ENCODE data around the gene WFIKKN1.

Gene WFIKKN1

DNA sequence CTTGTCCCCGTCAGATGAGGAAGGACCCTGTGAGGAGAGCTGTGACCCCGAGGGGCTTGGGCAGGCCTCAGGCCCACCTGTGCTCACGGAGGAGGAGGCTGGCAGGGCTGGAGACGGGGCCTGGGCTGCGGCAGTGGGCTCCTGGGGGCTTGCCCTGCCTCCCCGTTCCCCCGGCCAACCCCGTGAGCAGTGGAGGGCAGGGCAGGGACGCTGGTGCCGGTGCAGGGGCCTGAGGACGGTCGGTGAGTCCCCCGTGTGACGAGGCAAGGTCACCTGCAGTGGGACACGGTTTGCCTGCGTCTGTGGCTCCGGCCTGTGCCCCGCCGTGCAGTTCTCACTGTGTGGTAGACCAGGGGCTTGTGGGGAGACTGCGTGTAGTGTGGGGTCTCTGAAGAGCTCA lies 28.8 kb downstream of the WFIKKN1 start:
- no peak for FAIRE-seq

DNA sequence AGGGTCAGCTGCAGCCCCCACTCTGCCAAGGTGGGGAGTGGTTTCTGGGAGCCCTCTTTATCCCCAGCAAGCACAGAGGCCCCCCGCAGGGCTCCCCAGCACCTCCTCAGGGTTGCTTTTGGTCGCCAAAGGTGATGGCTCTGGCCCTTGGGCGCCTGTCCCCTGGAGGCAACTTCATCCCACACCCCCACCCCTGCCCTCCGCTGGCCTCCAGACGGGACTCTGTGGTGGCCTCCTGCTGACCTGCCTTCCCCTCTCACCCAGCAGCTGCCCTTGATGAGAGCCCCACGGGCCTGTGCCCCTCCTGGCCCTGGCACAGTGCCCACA lies 29.3 kb downstream of the WFIKKN1 start:
- FAIRE-seq: no peak

DNA sequence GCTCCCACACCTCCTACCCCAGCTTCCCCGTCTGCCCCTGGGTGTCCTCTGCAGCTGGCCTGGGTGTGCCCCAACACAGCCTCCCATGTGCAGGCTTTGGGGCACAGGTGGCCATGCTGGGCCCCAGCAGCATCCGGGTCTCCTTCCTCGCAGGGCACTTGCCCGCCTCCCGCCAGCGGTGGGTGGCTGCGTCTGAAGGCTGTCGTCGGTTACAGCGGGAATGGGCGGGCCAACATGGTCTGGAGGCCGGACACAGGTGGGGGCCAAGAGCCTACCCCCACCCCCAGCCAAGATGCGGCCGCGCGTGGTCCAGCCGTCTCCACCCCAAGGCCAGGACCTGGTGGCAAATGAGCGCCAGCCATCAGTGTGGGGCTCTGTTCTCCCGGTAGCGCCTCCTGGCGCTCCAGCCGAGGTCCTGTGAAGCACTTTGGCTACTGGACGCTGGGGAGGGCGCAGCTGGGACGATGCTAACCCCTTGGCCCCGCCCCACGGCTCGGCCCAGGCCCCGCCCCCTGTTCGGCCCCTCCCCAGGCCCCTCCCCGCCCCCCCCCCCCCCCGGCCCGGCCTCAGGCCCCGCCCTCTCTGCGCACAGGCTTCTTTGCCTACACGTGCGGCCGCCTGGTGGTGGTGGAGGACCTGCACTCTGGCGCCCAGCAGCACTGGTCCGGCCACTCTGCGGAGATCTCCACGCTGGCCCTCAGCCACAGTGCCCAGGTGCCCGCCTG lies 29.8 kb downstream of the WFIKKN1 start:
- FAIRE-seq: no peak

DNA sequence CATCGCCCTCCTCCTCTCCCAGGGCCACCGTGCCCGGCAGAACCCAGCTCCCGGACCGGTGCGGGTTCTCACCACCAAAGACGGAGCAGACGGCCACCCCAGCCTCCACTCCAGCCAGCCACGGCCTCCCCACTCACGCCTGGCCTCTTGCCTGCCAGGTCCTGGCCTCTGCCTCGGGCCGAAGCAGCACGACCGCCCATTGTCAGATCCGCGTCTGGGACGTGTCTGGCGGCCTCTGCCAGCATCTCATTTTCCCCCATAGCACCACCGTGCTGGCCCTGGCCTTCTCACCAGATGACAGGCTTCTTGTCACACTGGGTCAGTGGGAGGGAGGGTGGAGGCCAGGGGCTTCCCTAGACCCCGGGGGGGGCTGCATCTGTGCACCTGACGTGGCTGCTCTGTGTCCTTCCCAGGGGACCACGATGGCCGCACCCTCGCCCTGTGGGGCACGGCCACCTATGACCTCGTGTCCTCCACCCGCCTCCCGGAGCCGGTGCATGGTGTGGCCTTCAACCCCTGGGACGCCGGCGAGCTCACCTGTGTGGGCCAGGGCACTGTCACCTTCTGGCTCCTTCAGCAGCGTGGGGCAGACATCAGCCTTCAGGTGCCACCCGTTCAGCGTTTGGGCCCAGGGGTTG lies 30.5 kb downstream of the WFIKKN1 start:
- FAIRE-seq: no peak

DNA sequence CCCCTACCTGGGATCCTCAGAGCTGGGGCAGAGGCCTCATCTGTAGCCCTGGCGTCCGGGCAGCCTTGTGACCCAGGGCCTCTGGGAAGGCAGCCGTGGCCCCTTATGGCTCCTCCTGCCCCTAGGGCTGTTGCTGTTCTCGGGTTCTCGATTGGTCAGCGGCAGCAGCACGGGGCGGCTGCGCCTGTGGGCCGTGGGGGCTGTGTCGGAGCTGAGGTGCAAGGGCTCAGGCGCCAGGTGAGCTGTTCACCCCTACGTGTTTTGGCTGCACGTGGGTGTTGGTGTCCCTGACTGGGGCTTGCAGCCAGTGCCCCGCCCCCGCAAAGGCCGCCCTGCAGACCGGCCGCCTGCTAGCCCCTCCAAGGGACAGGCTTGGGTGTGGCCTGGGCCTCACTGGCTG lies 31.3 kb downstream of the WFIKKN1 start:
- no peak for FAIRE-seq

DNA sequence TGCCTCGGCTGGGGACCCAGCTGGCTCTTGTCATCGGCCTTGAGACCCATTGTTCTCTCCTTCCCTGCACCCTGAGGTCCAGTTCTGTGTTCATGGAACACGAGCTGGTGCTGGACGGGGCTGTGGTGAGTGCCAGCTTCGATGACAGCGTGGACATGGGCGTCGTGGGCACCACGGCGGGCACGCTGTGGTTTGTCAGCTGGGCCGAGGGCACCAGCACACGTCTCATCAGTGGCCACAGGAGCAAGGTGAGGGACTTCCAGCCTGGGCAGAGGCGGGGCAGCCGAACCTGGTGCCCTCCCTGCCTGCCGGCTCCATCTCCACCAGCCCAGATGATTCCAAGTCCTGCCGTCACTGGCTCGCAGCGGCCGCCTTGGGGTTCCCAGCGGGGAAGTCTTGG lies 31.8 kb downstream of the WFIKKN1 start:
- no peak for FAIRE-seq

DNA sequence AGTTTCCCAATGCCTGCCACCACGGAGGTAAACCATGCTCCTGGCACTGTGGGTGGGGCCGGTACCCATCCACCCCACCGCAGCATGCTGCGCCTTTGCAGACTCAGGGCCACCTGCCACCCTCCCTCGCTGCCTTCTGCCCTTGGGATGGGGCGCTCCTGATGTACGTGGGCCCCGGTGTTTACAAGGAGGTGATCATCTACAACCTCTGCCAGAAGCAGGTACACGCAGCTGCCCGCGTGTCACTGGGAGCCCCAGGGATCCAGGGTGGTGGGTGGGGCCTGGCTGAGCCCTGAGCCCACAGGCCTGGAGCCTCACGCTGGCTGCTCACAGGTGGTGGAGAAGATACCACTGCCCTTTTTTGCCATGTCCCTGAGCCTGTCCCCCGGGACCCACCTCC lies 35.8 kb downstream of the WFIKKN1 start:
- FAIRE-seq: no peak

DNA sequence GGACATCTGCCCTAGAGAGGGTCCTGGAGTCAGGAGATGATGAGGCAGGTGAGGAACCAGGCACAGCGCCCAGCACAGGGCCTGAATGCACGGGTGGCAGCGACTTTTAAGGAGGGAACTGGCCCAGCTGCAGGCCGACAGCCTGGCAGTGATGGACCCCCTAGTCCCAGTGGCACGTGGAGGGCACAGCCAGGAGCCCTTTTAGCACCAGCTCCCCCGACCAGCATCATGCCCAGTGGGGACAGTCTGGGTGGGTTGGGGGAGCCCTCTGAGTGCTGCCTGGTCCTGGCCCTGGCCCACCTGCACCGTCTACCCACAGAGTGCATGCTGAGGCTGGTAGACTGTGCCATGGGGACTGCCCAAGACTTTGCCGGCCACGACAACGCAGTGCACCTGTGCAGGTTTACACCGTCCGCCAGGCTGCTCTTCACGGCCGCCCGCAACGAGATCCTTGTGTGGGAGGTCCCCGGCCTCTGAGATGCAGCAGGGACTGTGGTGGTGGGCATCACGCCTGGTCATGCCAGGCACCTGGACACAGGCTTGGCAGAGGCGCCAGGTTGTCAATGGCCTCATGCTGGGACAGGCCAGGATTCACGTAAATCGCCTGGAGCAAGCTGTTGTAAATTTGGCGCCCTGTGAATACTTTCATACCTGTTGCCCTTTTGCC lies 36.5 kb downstream of the WFIKKN1 start:
- FAIRE-seq: no peak

DNA sequence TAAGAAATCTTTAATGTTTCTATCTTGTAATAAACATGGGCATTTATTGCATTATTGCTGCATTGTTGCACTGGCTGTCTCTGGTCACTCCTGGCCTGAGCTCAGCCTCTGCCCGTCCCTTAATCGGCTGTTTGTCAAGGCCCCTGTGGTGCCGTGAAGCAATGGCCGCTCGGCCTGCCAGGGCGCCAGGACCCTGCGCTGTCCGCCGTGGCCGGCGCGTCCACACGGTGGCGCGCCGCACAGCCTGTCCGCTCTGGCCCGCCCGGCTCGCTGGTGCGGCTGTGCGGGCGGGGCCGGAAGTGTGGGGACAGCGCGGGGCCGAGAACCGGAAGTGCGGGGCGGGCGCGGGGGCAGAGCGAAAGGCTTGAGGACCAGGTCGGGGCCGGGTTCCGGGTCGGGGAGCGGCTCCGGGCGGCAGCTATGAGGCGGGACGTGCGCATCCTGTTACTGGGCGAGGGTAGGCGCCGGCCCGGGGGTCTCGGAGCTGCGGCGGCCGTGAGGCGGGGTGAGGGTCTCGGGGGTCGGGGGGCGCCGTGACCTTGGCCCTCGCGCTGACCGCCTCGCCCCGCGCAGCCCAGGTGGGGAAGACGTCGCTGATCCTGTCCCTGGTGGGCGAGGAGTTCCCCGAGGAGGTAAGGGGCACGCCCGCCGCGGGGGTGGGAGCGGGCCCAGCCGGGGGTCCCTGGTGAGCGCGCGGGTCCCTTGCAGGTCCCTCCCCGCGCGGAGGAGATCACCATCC lies 37.2 kb downstream of the WFIKKN1 start, which contains the start of gene RHOT2:
RHOT2 (plus strand) TSS at position 353 of the 739 bp plus-strand sequence; CDS start at position 421, 68 bp downstream.
- FAIRE-seq: no peak

DNA sequence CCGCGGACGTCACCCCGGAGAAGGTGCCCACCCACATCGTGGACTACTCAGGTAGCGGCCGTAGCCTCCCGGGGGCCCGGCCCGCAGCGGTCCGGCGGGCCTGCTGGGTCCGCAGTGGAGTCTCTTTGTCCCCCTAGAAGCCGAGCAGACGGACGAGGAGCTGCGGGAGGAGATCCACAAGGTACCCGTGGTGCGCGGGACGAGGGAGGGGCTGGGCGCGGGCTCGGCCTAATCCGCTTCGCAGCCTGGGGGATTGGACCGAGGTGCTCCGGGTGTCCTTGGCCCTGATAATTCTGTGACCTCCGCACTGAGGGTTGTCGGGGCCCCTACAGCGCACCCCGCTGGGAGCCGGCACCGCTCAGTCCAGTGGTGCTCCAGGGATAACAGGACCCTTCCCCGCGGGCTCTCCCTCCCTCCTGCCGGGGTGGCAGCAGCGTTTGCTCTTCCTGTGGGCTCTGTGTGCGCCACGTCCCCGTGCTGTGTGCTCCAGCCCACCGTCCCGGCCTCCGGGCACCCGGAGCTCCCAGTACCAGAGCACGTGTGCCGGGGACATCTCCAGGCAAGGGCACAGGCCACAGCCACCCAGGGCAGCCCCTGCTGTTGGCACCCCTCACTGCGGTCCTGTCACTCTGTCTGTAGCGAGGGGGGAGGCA lies 37.9 kb downstream of the WFIKKN1 start:
- no peak for FAIRE-seq

DNA sequence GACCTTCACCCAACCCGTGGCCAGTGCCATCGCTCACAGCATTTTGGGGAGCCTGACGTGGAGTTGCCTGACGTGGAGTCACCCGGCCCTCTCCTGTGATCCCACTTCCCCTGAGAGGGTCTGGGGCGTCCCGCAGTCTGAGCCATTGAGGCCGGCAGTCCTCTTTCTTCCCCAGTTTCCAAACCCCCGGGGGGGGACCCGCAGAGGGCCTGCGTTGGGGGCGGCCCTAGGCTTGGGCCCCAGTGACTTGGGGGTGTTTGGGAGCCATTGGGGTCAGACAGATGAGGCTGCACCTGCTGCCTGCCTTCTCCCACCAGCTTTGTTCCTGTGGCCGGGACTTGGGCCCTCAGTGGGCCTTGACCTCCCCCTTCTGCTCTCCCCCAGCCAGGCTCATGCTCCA lies 38.9 kb downstream of the WFIKKN1 start:
- FAIRE-seq: no peak

DNA sequence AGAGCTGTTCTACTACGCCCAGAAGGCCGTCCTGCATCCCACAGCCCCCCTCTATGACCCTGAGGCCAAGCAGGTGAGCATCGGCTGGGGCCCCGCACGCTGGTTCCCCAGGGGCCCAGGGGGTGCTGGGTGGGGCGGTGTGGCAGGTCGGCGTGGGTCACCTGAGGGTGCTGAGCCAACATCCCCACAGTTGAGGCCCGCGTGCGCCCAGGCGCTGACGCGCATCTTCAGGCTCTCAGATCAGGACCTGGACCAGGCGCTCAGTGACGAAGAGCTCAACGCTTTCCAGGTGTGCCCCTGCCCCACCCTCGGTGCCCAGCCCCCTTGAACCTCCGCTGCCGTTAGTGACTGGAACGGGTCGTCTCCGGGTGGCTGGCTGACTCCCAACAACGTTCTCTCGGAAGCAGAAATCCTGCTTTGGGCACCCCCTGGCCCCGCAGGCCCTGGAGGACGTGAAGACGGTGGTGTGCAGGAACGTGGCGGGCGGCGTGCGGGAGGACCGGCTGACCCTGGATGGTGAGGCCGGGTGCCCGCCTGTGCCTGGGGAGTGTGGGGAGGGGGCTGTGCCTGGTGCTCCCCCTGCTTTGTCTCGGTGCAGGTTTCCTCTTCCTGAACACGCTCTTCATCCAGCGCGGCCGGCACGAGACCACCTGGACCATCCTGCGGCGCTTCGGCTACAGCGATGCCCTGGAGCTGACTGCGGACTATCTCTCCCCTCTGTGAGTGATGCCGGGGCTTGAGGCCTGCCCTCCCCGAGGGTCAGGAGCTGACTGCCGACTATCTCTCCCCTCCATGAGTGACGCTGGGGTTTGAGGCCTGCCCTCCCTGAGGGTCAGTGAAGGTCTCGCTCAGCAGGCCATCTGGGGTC lies 39.9 kb downstream of the WFIKKN1 start:
- no peak for FAIRE-seq

DNA sequence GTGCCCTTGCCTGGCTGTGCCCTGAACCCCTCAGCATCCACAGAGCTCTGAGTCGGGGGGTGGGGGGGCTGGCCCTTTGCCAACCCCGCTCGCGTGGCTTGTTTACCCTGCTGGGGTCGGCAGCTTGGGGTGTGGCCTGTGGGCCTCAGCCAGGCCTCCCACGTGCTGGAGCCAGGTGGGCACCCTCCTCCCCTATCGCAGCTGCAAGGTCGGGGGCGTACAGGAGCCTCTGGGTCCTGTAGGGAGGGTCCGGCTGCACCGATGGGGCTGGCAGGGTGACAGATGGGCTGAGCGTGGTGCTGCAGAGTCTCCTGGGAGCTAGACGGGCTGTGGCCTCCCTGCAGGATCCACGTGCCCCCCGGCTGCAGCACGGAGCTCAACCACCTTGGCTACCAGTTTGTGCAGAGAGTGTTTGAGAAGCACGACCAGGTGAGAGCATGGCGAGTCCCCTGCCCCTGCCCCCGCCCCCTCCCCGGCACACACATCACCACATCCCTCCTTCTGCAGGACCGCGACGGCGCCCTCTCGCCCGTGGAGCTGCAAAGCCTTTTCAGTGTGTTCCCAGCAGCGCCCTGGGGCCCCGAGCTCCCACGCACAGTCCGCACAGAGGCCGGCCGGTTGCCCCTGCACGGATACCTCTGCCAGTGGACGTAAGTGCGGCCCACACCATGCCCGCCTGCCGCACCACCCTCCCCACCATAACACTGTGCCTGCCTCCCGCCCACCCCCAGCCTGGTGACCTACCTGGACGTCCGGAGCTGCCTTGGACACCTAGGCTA lies 40.8 kb downstream of the WFIKKN1 start:
- FAIRE-seq: no peak

DNA sequence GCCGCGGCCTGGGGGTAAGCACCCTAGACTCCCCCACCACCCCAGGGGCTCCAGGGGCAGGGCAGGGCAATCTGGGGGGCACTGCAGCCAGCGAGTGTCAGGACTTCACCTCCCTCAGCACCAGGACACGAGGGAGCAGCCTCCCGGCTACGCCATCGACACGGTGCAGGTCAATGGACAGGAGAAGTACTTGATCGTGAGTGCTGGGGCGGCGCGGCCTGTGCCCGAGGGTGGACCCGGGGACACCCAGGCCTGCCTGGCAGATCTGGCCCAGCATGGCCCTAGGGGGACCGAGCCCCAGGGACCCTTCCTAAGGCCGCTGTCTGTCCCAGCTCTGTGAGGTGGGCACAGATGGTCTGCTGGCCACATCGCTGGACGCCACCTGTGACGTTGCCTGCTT lies 41.6 kb downstream of the WFIKKN1 start:
- FAIRE-seq: no peak

DNA sequence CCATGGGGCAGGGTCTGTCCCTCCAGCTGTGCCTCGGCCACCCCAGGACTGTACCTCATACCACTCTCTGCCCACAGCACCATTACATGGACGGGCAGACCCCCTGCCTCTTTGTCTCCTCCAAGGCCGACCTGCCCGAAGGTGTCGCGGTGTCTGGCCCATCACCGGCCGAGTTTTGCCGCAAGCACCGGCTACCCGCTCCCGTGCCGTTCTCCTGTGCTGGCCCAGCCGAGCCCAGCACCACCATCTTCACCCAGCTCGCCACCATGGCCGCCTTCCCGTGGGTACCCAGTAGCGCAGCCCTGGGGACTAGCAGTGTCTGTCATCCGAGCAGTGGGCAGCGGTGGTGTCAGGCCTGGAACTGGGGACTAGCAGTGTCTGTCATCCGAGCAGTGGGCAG lies 42.1 kb downstream of the WFIKKN1 start:
- FAIRE-seq: no peak

DNA sequence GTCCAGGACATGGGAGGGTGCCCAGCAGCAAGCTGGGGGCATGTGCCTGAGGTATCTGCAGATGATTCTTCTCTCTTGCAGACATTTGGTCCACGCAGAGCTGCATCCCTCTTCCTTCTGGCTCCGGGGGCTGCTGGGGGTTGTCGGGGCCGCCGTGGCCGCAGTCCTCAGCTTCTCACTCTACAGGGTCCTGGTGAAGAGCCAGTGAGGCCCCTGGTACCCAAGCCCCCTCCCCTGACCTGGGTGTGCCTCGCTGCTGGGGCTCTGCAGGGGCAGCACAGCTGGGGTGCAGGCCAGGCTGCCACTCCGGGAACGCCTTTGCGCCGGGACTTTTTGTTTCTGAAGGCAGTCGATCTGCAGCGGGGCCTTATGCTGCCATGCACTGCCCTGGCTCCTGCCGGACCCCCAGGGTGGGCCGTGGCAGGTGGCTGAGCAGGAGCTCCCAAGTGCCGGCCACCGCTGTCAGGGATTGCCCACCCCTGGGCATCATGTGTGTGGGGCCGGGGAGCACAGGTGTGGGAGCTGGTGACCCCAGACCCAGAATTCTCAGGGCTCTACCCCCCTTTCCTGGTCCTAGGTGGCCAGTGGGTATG lies 42.7 kb downstream of the WFIKKN1 start:
- no peak for FAIRE-seq

DNA sequence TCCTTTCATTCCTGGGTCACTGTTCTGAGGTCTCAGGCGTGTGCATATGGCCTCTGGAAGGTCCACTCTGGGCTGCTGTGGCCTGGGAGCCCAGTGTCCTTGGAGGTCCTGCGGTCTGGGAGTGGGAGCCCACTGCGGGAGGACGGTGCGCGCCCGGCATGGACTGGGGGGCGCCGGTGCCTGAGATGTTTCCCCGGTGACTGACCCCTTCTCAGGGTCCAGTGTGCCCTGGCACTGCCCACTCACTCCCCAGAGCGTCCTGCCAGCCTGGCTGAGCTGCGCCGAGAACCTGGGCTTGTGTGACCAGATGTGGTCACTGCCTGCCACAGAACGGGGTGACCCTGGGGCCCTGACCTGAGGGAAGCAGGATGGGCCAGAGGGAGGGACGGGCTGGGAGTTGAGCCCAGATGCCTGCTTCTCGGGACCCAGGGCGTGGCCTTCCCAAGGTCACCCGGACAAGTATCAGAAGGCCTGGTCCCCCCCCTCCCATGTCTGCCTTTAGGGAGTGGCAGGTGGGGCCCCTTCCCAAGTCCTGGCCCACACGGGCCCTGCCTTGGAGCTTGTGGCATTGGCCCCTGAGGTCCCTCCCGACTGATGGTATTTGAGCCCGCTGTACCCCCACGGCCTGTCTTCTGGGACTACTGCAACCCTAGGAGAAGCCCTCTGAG lies 43.6 kb downstream of the WFIKKN1 start:
- FAIRE-seq: no peak

DNA sequence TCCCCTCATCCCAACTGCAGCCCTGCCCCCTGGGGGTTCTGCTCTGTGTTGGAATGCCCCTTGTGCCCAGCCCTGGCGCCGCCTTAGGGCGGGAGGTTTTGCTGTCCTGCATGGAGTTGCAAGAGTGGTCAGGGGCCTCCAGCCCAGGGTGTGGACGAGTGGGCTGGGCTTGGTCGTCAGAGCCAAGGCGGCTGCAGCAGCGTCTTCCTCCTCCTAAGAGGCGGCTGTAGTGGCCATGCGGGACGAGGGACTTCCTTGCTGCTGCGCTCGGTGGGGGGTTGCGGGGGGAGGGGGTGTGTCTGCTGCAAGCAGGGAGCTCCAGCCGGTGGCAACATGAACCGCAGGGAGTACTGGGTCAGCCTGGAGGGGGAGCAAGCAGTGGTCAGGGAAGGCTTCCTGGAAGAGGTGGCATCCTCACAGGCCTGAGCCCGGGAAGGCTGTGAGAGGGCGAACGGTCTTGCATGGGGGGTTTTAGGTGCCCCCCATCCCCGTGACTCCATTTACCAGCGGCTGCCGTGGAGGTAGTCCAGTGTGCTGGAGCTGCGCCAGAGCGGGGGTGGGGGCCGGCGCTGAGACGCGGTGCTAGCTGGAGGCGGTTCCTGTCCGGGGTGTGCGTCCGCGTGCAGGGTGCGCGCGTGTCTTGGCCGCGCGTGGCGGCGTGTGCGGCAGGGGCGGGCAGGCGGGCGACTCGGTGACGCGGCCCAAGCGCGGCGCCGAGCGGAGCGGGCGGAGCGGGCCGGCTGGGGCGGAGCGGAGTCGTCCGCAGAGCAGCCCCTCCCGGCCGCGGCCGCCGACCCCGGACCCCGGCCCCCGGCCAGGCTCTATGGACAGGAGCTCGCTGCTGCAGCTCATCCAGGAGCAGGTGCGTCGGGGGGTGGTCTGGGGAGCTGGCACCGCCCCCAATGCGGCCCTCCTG lies 44.4 kb downstream of the WFIKKN1 start, which contains the start of gene RHBDL1:
RHBDL1 (plus strand) TSS at position 704 of the 916 bp plus-strand sequence; CDS start at position 824, 120 bp downstream.
- no peak for FAIRE-seq

Data from G401.6 (cell line).